Heart right ventricle (tissue), 16 donors: Measurements from ENCODE around the gene LUC7L2. TPM values are rescaled to one million over a fixed set of nuclear protein-coding genes. Genes with fewer than 3 reads are reported as not detected.
A peak's percentile ranks its signal among the peaks of the same experiment; 100 is the strongest.

Source experiments
- ATAC-seq, 8 donors: fragments of 200-7000 bp; cut with Tn5 transposase; one replicate each; pipeline ENCODE4 v1.9.1; 2020; ENCODE audit warnings: mild to moderate bottlenecking in 8 of 8, moderate library complexity in 8 of 8, moderate number of reproducible peaks in 1 of 8
- DNase-seq, 2 donors: peaks; one replicate each; pipeline ENCODE4 v3.0.0-alpha.2; 2020
- H3K27ac ChIP-seq, 10 donors: fragments of 200-600 bp; sonication (generic) in 2 of 10; one replicate each; pipeline versions ENCODE4 v1.5.0 to v1.8.0; 2020 to 2022; ENCODE audit warnings: mild to moderate bottlenecking in 3 of 10
- H3K27me3 ChIP-seq, 7 donors: fragments of 200-600 bp; one replicate each; pipeline ENCODE4 v1.8.0; 2021 to 2022; ENCODE audit warnings: mild to moderate bottlenecking in 2 of 7
- H3K36me3 ChIP-seq, 9 donors: fragments of 200-600 bp; sonication (generic) in 1 of 9; one replicate each; pipeline versions ENCODE4 v1.5.0 to v1.8.0; 2020 to 2022; ENCODE audit warnings: mild to moderate bottlenecking in 2 of 9
- H3K4me1 ChIP-seq, 9 donors: fragments of 200-600 bp; sonication (generic) in 1 of 9; one replicate each; pipeline versions ENCODE4 v1.5.0 to v1.8.0; 2020 to 2022; ENCODE audit warnings: mild to moderate bottlenecking in 4 of 9
- H3K4me3 ChIP-seq, 10 donors: fragments of 200-600 bp; sonication (generic) in 2 of 10; one replicate each; pipeline versions ENCODE4 v1.5.0 to v1.8.0; 2020 to 2022; ENCODE audit warnings: mild to moderate bottlenecking in 7 of 10, moderate library complexity in 2 of 10
- H3K9me3 ChIP-seq, 11 donors: fragments of 200-600 bp in 10 of 11; sonication (generic) in 2 of 11; one replicate each; pipeline versions ENCODE4 v1.5.0 to v1.8.0; 2013 to 2022; ENCODE audit warnings: mild to moderate bottlenecking in 2 of 11, control low read depth in 1 of 11, moderate library complexity in 1 of 11
- CTCF ChIP-seq, 9 donors: fragments of 200-600 bp; sonication (generic) in 2 of 9; IDR thresholded peaks; one replicate each; pipeline versions ENCODE4 v1.5.0 to v1.8.0; 2021 to 2022; ENCODE audit warnings: antibody characterized with exemption in 9 of 9, mild to moderate bottlenecking in 5 of 9, moderate library complexity in 1 of 9
- WGBS, 2 donors: extraction: QIAGEN DNeasy Blood & Tissue Kit; methylation state at CpG; one replicate each; pipeline ENCODE4 v1.1.7; 2013; ENCODE audit warnings: inconsistent platforms in 1 of 2; 5-methylcytosine and 5-hydroxymethylcytosine counted together
- intact Hi-C, 10 donors: fragments of 100-400 bp; cut with DNase I; formaldehyde crosslinking; loops; one replicate each; pipeline versions ENCODE4 v1.11.1 to v1.14.2; 2022
- polyA plus RNA-seq, 2 donors: library from polyadenylated mRNA; stranded (reverse); fragments of 200-250 nt; gene quantifications; one replicate each; pipeline ENCODE4 v1.2.3, GENCODE V29; 2013
- total RNA-seq, 10 donors: library from RNA; stranded (reverse); fragmentation: NEBNext Ultra II Directional in 3 of 10; extraction: Animal tissue kit (Norgen Biotek cat#: 25700) in 3 of 10; gene quantifications; one replicate each; pipeline versions ENCODE4 v1.2.1 to v1.2.4, GENCODE V29; 2021 to 2023
- donor health status: Arrhythmogenic right ventricular cardiomyopathy.
- donor health status: ischemic (EF 13 %, LVEDD 7.1; RV severe dilation, severe dysfunction).
- donor health status: healthy with polysubstance abuse.
- donor health status: DM: no; HTN: yes; CAD: no.
- donor health status: DM: no; HTN: no; CAD: no.
- donor health status: ischemic (EF 25% LVEDD 6.9; RV normal size, moderate dysfunction).
- donor health status: ischemic (EF 25% LVEDD 5.7; RV mildly dilated, moderate dysfunction).
- donor health status: healthy.
- donor health status: DM: yes; HTN: yes; CAD: no.
- donor health status: Ischemic cardiomyopathy.
- donor health status: ischemic (EF 35%, LVEDD 5.7; RV mildly dilated, moderate dysfunction).
- donor health status: nonischemic (EF 11% LVEDD 7.7; RV severe dilation, severe dysfunction).
- donor health status: DM: yes; HTN: yes; CAD: no.
- donor health status: PGD.
- donor health status: ischemic (EF 29% LVEDD 5.4; RV normal size, mild dysfunction).
- donor health status: nonischemic (EF 23%, LVEDD 6.1; RV moderate dilation, normal function).

Gene LUC7L2
- total and polyA plus RNA-seq, 12 donors = 26.6 to 52.7 (median 47.8) TPM

- no peaks in the 10 kb centered on the region for H3K36me3 ChIP-seq
- H3K4me3 ChIP-seq = no peak overlapping the region
- WGBS, 2 donors = 93 to 94% methylated on average over 4 of the region's 4 CpGs
- peaks cover 0 to 4% (median 0%) of the 10 kb centered on the region in 11 donors for H3K9me3 ChIP-seq
- TF ChIP-seq CTCF (IDR thresholded peaks at IDR 0.05) = no peak
- peaks cover 0 to under 1% (median 0%) of the 10 kb centered on the region in 9 donors for H3K4me1 ChIP-seq
- ATAC-seq (no peak), DNase-seq (no peak)
- intact Hi-C loops = no loop called here
- H3K27ac ChIP-seq = no peak overlapping the region
- no peaks in the 10 kb centered on the region for H3K27me3 ChIP-seq
Measured at GRCh38 chr7:139334399-139335150, 25.1 kb upstream of the LUC7L2 start.

DNA sequence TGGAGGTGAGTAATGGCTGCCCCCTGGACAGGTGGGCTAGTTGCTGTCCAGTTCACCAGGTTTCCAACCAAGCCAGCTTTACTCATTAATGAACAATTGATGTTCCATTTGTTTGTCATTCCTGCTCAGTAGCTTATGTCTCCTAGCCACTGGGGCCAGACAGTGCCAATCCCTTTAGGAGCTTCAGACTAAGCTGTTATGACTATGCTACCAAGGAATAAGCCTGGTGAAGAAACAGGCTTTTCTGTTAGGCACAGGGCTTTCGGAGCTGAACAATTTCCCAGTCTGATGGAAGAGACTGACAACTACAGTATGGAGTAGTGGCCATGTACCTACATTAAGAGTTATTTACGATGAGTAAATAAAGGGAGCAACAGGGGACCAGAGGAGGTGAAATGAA is 20.7 kb upstream of the LUC7L2 start:
- ATAC-seq (no peak), DNase-seq (no peak)
- H3K27ac ChIP-seq = no peak overlapping the region
- H3K4me3 ChIP-seq = no peak overlapping the region
- intact Hi-C loops = no loop called here
- peaks cover 0 to 20% (median 13%) of the 10 kb centered on the region in 9 donors for H3K4me1 ChIP-seq
- 95 to 96% methylated on average over 2 of the region's 2 CpGs for WGBS, 2 donors
- H3K9me3 ChIP-seq = peaks cover 0 to 8% (median 0%) of the 10 kb centered on the region in 11 donors
- no peaks in the 10 kb centered on the region for H3K36me3 ChIP-seq
- no peaks in the 10 kb centered on the region for H3K27me3 ChIP-seq
- TF ChIP-seq CTCF (IDR thresholded peaks at IDR 0.05) = no peak

DNA sequence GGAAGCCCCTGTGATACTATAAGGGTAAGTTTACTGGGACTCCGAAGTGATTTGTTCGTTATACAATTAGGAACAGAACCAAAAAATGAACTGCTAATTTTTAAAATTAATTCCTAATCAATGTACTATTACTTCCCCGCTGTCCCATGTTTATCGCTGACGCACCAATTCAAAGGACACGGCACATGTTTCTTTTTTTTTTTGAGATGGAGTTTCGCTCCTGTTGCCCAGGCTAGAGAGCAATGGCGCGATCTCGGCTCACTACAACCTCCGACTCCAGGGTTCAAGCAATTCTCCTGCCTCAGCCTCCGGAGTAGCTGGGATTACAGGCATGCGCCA is 20.0 kb upstream of the LUC7L2 start:
- DNase-seq (no peak), ATAC-seq (no peak)
- peaks cover 0 to 2% (median 0%) of the 10 kb centered on the region in 9 donors for H3K36me3 ChIP-seq
- H3K27ac ChIP-seq = peak overlapping the region; percentile 98 to 100 (median 99)
- H3K4me1 ChIP-seq = peaks cover 0 to 20% (median 13%) of the 10 kb centered on the region in 9 donors
- WGBS, 2 donors = 73 to 78% methylated on average over 13 of the region's 13 CpGs
- intact Hi-C loops = loop anchor here in 3 of 10 donors (1.0 to 2.0 kb wide), 2 partner anchors 19 to 20 kb away; partner anchors contain the start of gene LUC7L2 (in 3 of the 3)
- H3K9me3 ChIP-seq = peaks cover 0 to 8% (median 0%) of the 10 kb centered on the region in 11 donors
- H3K4me3 ChIP-seq = peak overlapping the region; percentile 22 to 93 (median 82)
- no peaks in the 10 kb centered on the region for H3K27me3 ChIP-seq
- TF ChIP-seq CTCF (IDR thresholded peaks at IDR 0.05) = no peak

- WGBS, 2 donors = 2% methylated on average over 66 of the region's 66 CpGs
- Histone ChIP-seq H3K27ac (peak overlapping the region; percentile 98 to 100 (median 99)), H3K4me1 (peaks cover 0 to 20% (median 13%) of the 10 kb centered on the region in 9 donors), H3K4me3 (peak overlapping the region; percentile 59 to 93 (median 82)), H3K27me3 (no peaks in the 10 kb centered on the region), H3K9me3 (peaks cover 0 to 8% (median 0%) of the 10 kb centered on the region in 11 donors), H3K36me3 (peaks cover 0 to 8% (median 0%) of the 10 kb centered on the region in 9 donors)
- DNase-seq (peak; percentile 95 to 99), ATAC-seq (peak; percentile 87 to 93 (median 90))
- TF ChIP-seq CTCF (IDR thresholded peaks at IDR 0.05) = peak; percentile 57 to 94 (median 80)
- intact Hi-C loops = loop anchor here in 3 of 10 donors (1.0 to 2.0 kb wide), 2 partner anchors 19 kb away; partner anchors contain the start of gene LUC7L2 (in 3 of the 3)
Measured at GRCh38 chr7:139340037-139340807, 19.5 kb upstream of the LUC7L2 start.
